Brain pericyte (primary cell): Measurements from ENCODE around the gene C1GALT1C1L.
"Not testable (repeated sequence)": the region's sequence is repeated elsewhere in the genome, so short reads cannot be mapped to it uniquely, and the experiment has no call there.

ENCODE experiments used
- DNase-seq: peaks from one replicate; pipeline ENCODE4 v3.0.0-alpha.2; 2012; ENCODE audit warnings: low read depth, low spot score

C1GALT1C1L gene

DNA sequence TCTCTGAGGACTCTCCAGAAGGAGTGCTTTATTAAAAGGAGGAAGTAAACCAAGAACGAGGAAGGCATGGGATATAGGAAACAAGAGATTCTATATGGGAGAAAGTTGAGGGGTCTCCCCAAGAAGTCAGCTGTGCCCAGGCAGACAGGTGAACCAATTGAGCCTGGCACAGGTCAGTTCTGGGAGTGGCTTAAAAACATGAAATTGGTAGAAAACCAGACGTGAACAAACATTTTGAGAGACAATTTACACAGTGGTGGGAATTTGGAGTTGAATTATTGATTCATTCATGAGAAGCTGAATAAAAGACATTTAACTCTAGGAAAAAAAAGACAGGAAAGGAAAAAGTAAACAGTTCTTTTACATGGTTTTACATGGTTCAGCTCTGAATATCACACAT is 22.7 kb downstream of the C1GALT1C1L start:
- no peak for DNase-seq

DNA sequence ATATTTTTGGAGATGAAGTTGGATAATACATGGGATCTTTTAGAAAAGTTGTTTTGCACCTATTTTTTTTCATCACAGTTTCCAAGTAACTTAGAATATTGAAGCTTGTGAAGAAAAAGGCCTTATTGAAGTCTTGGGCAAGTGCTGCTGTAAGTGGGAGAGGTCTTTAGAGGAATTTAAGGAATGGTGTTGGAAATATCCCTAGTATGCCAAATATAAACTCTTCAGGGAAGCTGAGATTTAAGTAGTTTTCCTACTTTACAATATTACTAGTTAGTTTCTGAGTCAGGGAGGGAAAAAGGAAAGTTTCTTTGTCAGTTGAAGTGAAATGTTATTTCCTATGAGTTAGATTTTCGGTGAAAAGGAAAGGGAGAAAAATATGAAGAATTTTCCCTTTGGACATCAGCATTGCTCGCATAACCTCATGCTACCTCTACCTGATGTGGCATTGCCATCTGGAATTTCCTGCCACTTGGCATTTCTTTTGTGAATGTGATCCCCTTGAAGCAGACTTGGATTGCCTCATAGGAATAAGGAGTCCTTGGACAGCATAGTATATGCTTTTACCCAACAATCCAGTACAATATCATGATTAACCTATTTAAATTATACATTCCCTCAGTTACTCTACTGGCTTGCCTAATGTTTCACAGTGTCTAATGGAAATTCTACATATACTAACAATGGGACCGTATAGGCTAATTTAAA is 27.1 kb downstream of the C1GALT1C1L start:
- no peak for DNase-seq

DNA sequence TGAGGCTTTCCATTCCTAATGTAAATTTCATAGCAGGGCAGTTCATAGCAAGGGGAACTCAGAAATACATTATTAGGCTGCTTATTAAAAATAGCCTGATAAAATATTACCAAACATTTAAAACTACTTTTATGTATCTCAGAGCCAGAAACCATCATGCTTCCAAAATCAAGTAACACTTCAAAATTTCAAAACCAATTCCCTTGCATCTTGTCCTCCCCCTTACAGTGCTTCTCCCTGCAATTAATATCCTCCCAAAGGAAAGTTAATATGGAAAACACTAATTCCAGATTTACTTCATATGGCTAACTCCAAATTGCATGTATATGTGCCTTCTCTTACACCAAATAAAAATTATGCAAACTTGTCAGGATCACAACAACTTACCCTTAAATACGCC is 32.5 kb downstream of the C1GALT1C1L start:
- no peak for DNase-seq

DNA sequence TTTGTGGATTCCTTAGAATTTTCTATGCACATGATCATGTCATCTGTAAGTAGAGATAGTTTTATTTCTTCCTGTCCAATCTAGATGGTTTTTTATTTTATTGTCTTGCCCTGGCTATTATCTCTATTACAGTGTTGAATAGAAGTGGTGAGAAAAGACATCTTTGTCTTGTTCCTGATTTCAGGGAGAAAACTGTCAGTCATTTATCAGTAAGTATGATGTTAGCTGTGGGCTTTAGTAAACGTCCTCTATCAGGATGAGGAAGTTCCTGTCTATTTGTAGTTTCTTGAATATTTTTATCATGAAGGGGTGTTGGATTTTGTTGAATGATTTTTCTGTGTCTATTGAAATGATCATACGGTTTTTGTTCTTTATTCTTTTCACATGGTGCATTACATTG is 33.9 kb downstream of the C1GALT1C1L start:
- no peak for DNase-seq

DNA sequence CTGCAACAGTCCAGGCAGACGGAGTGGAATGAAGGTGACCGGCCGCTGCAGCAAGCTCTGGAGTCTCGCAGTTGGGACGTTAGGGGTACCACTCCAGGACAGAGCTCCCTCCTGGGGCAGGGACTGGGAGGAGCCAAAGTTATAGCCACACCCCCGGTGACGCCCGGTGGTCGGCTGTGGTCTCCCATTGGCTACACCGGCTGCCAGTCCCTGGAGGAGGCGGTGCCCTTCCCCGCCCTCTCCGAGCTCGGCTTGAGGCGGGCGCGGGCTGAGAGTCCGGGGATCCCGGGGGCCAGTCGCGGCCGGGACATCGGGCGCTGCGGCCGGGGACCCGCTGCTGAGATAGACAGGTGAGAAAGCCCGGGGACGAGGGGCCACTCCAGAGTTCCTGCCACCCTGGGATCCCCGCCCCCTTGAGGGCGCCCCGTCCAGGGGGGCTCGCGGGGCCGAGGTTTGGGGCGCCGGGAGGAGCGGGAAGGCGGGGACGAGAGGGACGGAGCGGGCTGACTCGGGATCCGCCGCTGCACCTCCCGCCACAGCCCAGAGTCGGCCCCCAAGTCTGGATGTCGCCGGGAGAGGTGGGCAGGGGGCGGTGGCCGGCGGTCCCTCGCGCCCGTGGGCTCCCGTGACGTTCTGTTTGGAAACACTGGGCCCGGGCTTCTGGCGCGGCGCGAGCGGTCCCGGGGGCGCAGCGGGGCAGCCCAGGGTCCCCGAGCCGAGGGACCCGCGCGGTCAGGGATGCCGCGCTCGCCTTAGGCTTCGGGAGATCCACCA is 39.0 kb downstream of the C1GALT1C1L start, which contains the start of gene PLEKHH2:
TSS of gene PLEKHH2 (plus strand) at position 231 of the 774 bp plus-strand sequence. CDS start 7,414 bp downstream, outside the sequence.
- peak; percentile 58 for DNase-seq

DNA sequence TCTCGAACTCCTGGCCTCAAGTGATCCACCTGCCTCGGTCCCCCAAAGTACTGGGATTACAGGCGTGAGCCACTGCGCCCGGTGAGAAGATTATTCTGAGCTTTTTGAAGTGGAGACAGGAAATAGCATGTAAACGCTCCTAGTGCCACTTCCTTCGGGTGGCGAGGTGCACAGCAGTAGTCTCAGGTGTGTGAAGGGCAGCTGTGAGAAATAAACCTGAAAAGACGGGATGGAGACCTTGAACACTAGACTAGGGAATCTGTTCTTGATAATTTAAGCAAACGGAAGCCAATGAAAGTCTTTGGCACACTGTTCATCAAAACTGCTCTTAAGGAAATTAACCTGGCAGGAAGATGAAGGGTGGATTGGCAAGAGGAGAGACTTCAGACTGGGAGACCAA is 39.6 kb downstream of the C1GALT1C1L start:
- no peak for DNase-seq

DNA sequence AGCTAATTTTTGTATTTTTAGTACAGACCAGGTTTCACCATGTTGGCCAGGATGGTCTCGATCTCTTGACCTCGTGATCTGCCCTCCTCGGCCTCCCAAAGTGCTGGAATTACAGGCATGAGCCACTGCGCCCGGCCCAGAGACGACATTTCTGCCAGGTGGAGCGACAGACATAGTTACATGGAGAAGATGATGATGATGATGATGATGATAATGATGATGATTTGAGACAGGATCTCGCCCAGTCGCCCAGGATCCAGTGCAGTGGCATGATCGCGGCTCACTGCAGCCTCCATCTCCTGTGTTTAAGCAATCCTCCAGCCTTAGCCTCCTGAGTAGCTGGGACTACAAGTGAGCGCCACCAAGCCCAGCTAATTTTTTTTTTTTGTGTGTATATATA is 40.1 kb downstream of the C1GALT1C1L start:
- not testable (repeated sequence) for DNase-seq

DNA sequence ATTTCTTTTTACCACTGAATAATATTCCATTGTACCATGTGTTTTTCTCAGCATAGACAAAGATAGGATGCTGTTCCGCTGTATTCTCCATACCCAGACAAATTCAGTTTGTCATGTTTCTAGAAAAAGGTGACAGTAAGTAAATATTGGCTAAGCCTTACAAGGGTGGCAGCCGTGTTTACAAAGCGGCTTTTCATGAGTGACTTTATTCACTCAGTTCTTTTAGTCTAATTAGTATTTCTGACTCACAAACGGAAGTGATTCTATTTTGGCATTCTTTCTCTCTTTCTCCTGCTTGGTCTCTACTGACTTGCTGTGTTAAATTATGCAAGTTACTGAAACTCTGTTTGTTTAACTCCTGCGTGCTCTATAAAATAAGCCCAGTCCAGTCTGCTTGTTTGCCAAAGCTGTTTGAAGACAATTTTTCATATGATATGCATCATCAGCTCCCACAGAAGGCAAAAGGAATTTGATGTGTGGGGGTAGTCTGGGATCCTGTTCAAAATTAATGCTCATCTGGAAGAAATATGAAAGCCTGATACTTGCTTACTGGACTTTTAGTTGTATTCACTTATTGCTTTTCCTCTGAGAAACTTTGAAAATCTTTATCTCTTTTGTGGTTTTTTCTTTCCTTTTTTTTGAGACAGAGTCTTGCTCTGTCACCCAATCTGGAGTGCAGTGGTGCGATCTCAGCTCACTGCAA is 41.5 kb downstream of the C1GALT1C1L start:
- DNase-seq, result peak; percentile 10

DNA sequence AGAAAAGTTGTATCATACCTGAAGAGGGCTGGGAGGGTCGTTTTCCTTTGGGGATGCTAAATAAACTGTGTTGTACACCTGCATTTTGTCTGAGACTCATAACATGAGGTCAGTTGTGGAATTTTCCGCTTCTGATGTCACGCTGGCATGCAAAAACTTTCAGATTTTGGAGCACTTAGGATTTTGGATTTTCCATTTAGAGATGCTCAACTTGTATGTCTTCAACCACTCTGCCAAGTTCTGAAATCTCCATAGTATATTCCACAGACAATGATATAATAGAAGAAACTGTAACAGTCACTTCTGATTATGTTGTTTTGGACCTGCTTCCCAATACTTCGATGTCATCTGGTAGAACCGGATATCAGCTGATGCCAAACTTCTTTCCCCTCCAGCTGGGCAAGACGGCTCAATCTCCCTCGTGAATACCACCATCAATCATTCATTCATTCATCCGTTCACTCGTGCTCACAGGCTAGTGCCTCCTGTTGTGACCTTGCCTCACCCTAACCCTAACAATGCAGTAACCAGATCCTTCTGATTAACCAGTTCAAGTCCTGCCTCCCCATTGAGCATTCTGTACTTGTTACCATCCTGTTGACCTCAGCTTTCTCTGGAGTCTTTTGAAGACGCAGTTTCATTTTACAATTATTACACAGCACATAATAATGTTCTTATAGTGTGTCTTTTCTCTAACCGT is 44.5 kb downstream of the C1GALT1C1L start:
- DNase-seq, result no peak
